Fibroblast of upper back skin (primary cell): ENCODE results near the gene PTPN11.
"Not testable (repeated sequence)": the region's sequence is repeated elsewhere in the genome, so short reads cannot be mapped to it uniquely, and the experiment has no call there.

Source experiments
- DNase-seq: peaks from one replicate; pipeline ENCODE4 v3.0.0-alpha.2; 2013

PTPN11 gene

DNA sequence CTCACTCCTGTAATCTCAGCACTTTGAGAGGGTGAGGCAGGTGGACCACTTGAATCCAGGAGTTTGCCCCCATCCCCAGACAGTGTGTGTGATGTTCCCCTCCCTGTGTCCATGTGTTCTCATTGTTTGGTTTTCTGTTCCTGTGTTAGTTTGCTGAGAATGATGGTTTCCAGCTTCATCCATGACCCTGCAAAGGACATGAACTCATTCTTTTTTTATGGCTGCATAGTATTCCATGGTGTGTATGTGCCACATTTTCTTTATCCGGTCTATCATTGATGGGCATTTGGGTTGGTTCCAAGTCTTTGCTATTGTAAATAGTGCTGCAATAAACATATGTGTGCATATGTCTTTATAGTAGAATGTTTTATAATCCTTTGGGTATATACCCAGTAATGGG, 38.4 kb downstream of the PTPN11 start:
- not testable (repeated sequence) for DNase-seq

DNA sequence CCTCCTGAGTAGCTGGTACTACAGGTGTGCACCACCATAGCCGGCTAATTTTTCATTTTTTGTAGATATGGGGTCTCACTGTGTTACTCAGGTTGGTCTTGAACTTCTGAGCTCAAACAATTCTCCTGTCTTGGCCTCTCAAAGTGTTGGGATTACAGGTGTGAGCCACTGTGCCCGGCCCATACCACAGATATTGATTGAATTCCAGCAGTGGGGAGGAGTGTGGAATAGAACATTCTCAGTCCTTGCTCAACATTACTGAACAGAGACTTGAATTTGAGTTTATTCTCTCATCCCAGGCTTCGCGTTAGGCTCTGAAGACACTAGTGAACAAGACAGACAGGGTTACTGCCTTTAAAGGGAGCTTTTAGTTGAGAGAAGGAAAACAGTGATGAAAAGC, 39.6 kb downstream of the PTPN11 start:
- no peak for DNase-seq

DNA sequence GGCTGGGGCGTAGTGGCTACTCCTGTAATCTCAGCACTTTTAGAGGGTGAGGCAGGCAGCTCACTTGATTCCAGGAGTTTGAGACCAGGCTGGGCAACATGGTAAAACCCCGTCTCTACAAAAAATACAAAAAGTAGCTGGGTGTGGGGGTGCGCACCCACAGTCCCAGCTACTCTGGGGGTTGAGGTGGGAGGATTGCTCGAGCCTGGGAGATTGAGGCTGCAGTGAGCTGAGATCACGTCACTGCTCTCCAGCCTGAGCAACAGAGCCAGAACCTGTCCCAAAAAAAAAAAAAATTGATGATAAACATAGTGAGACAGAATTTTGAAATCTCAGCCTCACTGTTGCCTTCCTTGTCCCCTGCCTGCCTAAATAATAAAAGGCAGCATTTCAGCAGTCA, 40.0 kb downstream of the PTPN11 start:
- DNase-seq, result no peak

DNA sequence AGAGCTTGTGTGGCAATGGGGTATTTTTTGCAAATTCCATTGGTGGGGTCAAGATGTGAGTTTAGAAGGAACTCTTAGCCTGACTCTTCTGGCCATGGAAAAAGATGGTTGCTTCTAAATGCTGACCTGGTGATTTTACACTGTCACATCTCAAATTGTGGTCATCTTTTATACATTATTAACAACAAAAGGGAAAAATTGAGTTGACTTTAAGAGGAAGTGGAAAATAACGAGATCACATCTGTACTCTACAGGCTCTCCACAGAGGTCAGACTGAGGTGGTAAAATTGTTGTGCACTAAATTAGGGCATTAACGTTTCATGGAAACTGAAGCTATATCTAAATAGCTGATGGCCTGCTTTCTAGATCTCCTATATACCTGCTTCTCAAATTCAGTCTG, 44.7 kb downstream of the PTPN11 start:
- no peak for DNase-seq

DNA sequence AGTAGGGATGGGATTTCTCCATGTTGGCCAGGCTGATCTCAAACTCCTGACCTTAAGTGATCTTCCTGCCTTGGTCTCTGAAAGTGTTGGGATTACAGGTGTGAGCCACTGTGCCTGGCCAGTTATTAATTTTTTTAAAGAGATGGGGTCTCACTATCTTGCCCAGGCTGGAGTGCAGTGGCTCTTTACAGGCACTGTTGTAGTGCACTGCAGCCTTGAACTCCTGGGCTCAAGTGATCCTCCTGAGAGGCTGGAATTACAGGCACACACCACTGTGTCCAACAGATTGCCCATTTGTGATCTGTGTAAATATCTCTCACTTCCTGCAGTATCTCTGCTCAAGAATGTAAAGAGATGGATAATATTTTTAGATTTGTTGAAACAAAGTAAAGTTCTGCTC, 45.9 kb downstream of the PTPN11 start:
- no peak for DNase-seq

DNA sequence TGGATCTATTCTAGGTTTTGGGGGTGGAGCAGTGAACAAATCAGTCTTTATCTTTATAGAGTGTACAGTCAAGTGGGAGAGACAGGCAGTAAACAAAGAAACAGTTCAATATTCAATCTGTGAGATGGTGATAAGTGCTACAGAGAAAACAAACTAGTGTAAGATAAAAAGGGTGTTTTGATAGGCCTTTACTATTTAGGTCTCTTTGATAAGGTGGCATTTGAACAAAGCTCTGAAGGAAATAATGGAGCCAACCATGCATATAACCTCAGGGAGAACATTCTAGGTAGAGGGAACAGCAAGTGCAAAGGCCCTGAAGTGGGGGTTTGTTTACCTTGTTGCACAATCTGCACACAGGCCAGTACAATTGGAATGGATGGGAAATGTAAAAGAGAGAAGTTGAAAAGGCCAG, 47.3 kb downstream of the PTPN11 start:
- no peak for DNase-seq

DNA sequence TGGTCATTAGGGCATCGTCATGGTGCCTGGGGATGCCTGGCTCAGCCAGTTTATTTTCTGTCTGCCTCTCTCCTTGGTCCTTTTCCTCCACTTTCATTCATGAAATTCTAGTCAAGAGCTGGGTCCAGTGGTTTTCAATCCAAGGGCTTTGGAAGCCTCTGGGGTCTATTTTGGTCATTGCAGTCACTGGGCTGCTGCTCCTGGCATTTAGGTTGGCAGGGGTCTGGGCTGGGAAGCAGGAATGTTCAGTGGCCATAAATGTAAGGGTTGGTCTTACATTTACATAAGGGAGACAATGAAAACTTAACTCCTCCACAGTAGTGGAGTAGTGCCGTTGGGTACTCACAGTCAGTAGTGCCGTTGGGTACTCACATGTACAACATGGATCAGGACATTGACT, 48.1 kb downstream of the PTPN11 start:
- DNase-seq, result no peak

DNA sequence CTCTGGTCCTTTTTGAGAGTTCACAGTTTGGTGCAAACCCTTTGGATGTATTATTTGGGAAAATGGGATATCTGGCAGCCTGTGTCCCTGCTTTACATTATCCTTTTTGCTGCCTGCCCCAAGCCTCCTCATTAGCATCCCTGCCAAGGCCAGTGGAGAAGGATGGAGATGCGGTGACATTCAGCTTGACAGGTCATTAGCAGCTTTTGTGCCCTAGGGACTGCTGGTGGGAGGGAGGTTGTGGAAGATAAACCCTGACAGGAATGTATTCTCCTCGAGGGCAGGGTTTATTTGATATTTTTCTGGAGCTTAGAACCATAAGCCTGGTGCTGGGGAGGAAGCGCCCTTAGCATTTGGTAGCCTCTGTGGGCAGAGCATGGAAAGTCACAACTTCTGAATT, 49.3 kb downstream of the PTPN11 start:
- DNase-seq, result no peak

DNA sequence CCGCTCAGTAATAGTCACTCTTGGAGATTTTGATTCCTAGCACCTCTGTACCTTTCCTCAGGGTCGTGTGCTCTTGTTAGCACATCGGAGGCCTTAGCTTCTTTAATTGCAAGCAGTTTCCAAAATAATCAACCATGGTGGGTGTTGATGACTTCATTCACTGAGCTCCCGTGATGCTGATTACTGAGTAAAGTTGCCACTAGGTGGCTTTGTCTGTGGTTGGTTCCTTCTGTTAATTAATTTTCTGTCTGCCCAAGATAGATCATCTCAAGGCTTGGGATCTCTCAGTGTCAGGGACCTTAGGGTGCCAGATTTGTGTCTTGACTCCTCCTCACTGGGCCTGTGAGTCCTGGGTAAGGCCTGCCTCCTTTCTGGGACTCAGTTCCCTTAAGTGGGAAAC, 54.3 kb downstream of the PTPN11 start:
- DNase-seq, result no peak

DNA sequence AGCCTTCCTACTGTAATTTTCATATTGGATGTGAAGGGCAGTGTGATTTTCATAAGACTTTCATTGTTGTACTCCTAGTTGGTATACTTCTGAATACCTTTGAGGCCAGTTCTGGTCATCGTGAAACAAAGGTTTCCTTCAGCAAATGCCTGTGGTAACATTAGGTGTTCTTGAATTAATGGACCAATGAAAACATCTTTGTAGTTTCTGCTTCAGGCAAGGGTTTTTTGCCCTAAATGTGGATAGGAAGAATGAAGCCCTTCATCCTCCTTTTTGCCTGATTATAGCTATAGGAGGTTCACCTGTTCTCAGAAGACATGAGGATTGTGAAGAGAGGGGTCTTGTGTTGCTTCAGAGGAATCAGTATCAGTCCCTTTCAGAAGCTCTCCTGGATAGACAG, 60.7 kb downstream of the PTPN11 start:
- no peak for DNase-seq

DNA sequence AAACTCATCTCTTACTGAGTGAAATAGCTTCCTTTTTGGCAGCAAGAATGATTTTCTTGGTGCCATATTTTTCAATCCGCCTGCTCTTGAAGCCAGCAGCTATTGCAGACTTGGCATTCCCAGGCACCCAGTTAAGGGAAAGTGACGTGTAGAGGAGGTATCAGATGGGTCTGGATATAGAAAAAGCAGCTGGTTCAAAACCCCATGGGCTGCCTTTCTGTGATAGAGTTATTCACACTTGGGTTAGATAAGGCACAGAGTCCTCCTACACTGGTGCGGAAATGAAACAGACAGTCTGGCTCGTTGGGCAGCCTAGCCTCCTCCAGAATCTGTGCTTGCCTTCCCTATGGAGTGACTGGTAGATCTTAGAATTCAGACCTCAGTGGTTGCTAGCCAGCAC, 62.2 kb downstream of the PTPN11 start:
- DNase-seq, result no peak

DNA sequence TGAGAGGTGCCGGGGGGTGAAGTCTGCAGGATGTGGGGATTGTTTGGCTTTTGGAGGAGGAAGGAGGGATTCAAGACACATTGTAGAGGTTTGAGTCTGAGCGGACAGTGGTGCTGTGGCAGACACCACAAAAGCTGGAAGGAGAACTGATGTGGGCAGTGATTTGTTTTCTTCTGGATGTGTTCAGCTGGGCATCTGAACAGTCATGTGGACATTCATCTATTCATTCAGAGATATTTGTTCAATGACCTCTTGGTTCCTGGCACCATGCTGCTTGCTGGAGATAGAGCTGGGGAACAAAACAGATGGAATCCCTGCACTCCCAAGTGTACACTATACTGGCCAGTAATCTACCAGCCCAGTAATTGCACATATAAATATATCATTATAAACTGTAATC, 64.0 kb downstream of the PTPN11 start:
- no peak for DNase-seq

DNA sequence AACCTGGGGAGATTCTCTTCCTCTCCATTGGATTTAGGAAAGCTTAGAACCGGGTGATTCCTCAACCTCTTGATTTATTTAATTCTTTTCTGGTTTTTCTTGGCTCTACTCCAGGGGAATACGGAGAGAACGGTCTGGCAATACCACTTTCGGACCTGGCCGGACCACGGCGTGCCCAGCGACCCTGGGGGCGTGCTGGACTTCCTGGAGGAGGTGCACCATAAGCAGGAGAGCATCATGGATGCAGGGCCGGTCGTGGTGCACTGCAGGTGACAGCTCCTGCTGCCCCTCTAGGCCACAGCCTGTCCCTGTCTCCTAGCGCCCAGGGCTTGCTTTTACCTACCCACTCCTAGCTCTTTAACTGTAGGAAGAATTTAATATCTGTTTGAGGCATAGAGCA, 67.6 kb downstream of the PTPN11 start:
- no peak for DNase-seq

DNA sequence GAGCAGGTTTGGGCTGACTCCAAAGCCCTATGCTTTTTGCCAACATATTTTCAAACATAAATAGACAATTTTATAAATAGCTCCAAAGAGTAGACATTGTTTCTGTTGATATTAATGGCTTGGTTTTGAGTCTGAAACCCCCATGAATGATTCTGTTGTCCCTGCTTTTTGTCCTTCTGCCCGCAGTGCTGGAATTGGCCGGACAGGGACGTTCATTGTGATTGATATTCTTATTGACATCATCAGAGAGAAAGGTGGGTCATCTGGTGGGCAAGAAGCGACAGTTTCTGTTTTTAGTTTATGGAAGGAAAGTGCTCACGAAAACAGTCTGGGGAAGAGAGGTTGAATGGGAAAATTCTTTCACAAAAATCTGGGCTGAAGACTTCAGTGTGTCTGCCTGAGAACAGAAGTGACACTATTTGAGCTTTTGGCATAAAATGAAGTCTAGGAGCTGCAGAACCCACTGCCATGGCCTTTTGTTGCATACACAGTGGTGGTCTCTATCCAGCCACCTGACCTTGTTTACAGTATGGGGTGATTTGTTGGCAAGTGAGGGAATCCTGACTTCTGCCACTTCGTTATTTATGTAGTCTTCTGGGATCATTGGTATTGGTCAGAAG, 69.6 kb downstream of the PTPN11 start:
- no peak for DNase-seq

DNA sequence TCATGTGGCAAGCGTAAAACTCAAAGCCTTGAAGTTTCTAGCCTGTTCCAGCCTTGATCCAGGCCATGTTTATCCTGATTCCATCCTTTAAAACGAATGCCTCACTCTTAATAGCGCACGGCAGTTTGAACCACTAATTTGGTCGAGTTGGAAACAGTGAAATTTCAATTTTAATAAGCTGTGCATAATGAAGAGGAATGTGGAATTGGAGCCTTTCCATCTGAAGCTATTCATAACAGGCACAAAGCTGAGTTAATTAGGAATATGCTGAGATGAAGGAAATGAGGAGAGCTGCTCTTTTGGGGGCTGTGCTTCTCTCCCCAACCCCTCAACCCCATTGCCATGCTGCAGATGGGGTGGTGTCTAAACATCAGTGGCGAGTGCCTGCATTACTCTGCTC, 70.7 kb downstream of the PTPN11 start:
- DNase-seq, result no peak

DNA sequence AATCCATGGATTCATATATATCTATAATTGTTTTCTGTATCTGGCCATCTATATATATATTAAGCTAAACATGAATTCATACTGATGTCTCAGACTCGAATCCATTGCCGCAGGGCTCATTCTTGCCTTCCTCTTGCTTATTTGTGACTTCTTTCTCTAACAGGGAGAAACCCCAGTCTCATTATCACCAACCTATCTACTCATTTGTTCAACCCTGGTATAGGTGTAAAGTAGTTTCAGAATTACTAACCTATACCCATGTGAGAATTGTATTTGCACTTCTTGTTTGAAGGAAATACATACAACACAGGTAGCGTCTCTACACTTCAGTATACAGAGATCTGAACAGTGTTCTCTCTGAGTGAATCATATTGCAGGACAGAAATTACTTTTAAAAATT, 77.7 kb downstream of the PTPN11 start:
- DNase-seq, result no peak

DNA sequence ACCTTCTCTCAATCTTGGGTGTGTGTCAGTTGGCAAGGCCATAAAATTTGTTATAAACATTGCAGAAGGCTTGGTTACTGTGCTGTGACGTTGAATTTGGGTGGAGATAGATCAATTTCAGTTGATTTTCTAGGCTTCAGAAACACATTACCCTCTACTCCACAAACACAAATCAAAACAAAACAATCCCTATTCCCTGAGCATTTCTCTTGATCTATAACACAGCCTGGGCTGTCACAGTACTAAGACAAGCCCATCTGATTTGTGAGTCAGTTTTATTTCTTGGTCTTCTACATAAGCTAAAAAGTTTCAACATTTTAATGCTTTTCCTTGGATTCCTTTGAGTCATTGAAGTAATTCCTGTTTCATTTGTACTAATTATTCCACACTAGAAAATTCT, 79.8 kb downstream of the PTPN11 start:
- no peak for DNase-seq

DNA sequence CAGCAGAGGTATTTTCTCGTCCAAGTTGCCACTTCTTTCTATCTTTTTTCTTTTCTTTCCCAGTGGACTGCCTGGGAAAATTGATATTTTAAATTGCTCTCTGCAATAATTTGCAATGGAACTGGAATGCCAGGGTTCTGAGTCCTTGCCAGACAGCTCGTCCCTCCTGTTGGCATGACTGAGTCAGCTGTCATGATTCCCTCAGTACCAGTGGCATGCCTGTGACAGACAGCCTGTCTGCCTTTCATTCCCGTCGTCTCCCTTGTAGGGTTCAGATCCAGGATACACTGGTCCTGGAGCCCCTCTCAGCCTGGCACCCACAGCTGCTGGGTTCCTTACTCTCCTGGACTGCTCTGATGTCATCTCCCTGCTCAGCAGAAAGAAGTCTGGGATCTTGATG, 84.8 kb downstream of the PTPN11 start:
- DNase-seq, result no peak

DNA sequence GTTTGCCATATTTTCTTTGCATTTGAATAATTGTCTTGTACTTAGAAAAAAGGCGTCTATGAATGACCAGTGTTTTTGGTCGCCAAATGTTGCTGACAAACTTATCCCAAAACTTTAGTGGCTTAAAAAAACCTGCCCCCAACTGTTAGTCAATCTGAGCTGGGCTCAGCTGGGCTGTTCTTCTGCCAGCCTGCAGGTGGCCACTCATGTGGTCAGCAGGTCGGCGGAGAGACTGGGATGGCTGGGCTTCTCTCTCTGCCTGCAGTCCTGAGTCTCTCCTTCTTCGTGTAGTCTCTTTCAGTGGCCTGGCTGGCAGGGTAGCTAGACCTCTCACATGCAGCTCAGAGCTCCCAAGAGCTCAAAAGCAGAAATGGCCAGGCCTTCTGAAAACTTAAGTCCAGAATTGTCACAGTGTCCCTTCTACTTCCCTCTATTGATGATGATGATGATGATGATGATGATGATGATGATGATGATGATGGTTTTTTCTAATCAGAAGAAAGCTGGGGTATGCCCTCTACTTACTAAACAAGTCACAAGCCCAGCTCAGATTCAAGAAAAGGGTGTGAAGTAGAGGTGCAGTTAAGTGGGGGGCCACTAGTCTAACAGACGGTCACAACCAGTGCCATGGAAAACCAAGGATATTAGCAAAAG, 87.9 kb downstream of the PTPN11 start:
- no peak for DNase-seq

DNA sequence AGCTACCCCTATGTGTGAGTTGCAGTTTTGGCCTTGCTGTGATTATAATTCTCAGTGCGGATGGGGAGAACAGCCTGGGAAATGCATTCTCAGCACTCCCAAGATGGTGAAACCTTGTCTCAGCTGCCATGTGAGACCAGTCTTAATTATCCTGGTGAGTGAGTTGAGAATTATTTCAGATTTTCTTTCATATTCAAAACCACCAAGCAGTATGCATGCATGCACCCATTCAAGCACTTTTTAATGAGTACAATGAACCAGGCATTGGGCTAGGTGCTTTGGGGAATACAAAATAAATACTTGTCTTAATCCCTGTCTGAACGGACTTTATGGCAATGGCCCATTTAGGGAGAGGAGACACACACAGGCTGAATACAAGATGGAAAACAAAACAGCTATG, 94.7 kb downstream of the PTPN11 start:
- DNase-seq, result no peak

DNA sequence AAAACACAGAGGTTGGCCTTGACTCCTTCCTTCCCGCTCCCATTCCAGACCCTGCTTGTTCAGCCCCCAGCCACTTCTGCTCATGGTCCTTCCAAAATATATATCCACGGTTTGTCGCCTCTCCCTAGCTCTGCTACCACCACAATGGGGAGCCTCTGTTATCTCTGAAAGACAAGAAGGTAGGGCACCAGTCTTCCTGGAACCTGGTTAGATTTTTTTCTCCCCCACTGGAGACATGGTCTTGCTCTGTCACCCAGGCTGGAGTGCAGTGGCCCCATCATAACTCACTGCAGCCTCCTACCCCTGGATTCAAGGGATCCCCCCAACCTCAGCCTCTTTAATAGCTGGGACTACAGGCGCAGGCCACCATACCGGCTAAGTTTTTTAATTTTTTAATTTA, 95.7 kb downstream of the PTPN11 start:
- no peak for DNase-seq

DNA sequence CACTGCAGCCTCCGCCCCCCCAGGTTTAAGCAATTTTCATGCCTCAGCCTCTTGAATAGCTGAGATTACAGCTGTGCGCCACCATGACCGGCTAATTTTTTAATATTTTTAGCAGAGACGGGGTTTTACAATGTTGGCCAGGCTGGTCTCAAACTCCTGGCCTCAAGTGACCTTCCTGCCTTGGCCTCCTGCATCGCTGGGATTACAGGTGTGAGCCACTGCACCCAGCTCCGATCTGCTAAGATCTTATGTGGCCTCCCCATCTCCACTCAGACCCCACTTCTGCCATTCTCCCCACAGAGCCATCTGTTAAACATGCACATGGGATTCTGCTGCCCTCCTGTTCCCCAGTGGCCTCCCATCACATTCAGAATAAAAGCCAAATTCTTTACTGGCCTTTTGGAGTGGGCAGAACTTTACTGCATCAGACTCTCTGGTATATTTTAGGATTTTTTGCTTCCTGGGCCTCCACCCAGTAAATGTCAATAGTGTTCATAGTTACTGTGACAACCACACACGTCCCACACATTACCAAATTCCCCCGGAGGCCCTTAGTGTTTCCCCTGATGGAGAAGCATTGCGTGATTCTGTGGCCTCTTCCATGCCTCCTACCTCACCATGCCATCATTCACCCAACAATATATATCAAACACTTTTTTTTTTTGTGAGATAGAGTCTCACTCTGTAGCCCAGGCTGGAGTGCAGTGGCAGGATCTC, 96.3 kb downstream of the PTPN11 start:
- DNase-seq, result no peak

DNA sequence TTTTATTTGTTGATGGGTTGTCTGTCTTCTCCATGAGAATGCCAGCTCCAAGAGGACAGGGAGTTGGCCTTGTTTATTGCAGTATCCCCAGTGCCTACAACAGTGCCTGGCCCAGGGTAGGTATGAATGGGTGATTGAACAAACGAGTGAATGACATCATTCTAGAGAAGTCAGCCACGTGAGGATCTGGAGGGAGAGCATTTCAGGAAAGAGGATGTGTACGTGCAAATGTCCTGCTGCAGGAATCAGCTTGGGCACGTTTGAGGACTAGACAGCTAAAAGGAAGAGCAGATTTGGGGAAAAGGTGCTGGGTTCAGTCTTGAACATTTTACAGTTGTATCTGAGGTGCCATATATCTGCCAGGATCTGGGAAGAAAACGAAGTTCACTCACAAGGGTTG, 97.1 kb downstream of the PTPN11 start:
- no peak for DNase-seq

DNA sequence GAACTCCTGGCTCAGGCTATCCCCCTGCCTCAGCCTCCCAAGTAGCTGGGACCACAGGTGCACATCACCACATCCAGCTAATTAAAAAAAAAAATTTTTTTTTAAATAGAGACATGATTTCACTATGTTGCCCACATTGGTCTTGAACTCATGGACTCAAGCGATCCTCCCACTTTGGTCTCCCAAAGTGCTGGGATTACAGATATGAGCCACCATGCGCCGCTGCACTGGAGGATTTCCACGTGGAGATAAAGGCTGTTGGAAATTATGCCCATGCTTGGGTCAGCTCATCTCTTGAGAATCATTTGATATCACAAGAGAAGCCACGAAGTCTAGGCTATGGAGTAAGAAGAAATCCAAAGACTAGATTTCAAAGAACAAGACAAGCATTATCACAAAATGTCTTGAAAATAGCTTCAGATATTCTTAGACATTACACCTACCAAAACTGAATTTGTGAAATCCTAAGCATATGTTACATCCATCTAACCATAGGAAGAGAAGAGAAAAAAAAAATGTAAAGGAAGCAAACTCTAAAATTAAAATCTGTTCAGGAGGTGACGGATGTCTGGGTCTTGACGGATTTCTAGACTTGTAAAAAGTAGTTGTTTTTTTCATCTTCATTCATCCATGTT, 99.1 kb downstream of the PTPN11 start:
- no peak for DNase-seq
